Measurements from ENCODE around the gene CAMK2B. TPM values are rescaled to one million over a fixed set of nuclear protein-coding genes. Genes with fewer than 3 reads are reported as not detected.

Gene CAMK2B
- total and polyA plus RNA-seq, 5 donors from 2014 or later = not detected

GRCh38 chr7:44287488-44288380, 37.7 kb downstream of the CAMK2B start:
- Histone ChIP-seq H3K9me3 (ENCODE audit: control insufficient read depth in 2 of 2, low read length in 2 of 2) (no peaks in the 10 kb centered on the region), H3K27me3 (ENCODE audit: control insufficient read depth, insufficient read depth, low read length) (peaks cover 2% of the 10 kb centered on the region), H3K4me3 (ENCODE audit: low read depth, low read length) (no peak overlapping the region), H3K4me1 (ENCODE audit: control insufficient read depth, insufficient read depth, low read length, poor library complexity, severe bottlenecking) (no peaks in the 10 kb centered on the region), H3K36me3 (ENCODE audit: control insufficient read depth, insufficient read depth, low read length) (no peaks in the 10 kb centered on the region), H3K27ac (ENCODE audit: insufficient read depth, low read length, poor library complexity, severe bottlenecking) (no peak overlapping the region)
- Mint-ChIP-seq H3K27me3 (peaks cover 19% of the 10 kb centered on the region), H3K4me3 (no peak overlapping the region), H3K36me3 (no peaks in the 10 kb centered on the region), H3K9me3 (no peaks in the 10 kb centered on the region), H3K27ac (no peak overlapping the region), H3K4me1 (peaks cover 0 to 4% (median 0%) of the 10 kb centered on the region in 4 donors)
- DNase-seq (no peak), ATAC-seq (ENCODE audit: low read depth in 2 of 2) (no peak)

- Histone ChIP-seq H3K4me1 (ENCODE audit: control insufficient read depth, insufficient read depth, low read length, poor library complexity, severe bottlenecking) (no peaks in the 10 kb centered on the region), H3K27me3 (ENCODE audit: control insufficient read depth, insufficient read depth, low read length) (no peaks in the 10 kb centered on the region), H3K27ac (ENCODE audit: insufficient read depth, low read length, poor library complexity, severe bottlenecking) (no peak overlapping the region), H3K36me3 (ENCODE audit: control insufficient read depth, insufficient read depth, low read length) (no peaks in the 10 kb centered on the region), H3K9me3 (ENCODE audit: control insufficient read depth in 2 of 2, low read length in 2 of 2) (no peaks in the 10 kb centered on the region), H3K4me3 (ENCODE audit: low read depth, low read length) (no peak overlapping the region)
- H3K4me3 Mint-ChIP-seq = no peak overlapping the region
- DNase-seq (no peak), ATAC-seq (ENCODE audit: low read depth in 2 of 2) (no peak)
- peaks cover 13% of the 10 kb centered on the region for H3K27me3 Mint-ChIP-seq
- no peaks in the 10 kb centered on the region for H3K9me3 Mint-ChIP-seq
- H3K36me3 Mint-ChIP-seq = no peaks in the 10 kb centered on the region
- peaks cover 0 to 2% (median 0%) of the 10 kb centered on the region in 4 donors for H3K4me1 Mint-ChIP-seq
- peak overlapping the region in 1 of 3 donors; percentile 26 for H3K27ac Mint-ChIP-seq
Measured at GRCh38 chr7:44286618-44287487, 38.5 kb downstream of the CAMK2B start.

- Histone ChIP-seq H3K27me3 (ENCODE audit: control insufficient read depth, insufficient read depth, low read length) (no peaks in the 10 kb centered on the region), H3K36me3 (ENCODE audit: control insufficient read depth, insufficient read depth, low read length) (no peaks in the 10 kb centered on the region), H3K9me3 (ENCODE audit: control insufficient read depth in 2 of 2, low read length in 2 of 2) (no peaks in the 10 kb centered on the region), H3K27ac (ENCODE audit: insufficient read depth, low read length, poor library complexity, severe bottlenecking) (no peak overlapping the region), H3K4me3 (ENCODE audit: low read depth, low read length) (no peak overlapping the region), H3K4me1 (ENCODE audit: control insufficient read depth, insufficient read depth, low read length, poor library complexity, severe bottlenecking) (no peaks in the 10 kb centered on the region)
- peaks cover 0 to 2% (median 0%) of the 10 kb centered on the region in 4 donors for H3K4me1 Mint-ChIP-seq
- H3K9me3 Mint-ChIP-seq = no peaks in the 10 kb centered on the region
- no peaks in the 10 kb centered on the region for H3K36me3 Mint-ChIP-seq
- DNase-seq (no peak), ATAC-seq (ENCODE audit: low read depth in 2 of 2) (no peak)
- H3K27ac Mint-ChIP-seq = peak overlapping the region in 1 of 3 donors; percentile 26
- peaks cover 9% of the 10 kb centered on the region for H3K27me3 Mint-ChIP-seq
- no peak overlapping the region for H3K4me3 Mint-ChIP-seq
Measured at GRCh38 chr7:44286182-44286617, 39.2 kb downstream of the CAMK2B start.

- H3K36me3 Mint-ChIP-seq = no peaks in the 10 kb centered on the region
- H3K4me1 ChIP-seq (ENCODE audit: control insufficient read depth, insufficient read depth, low read length, poor library complexity, severe bottlenecking) = no peaks in the 10 kb centered on the region
- no peaks in the 10 kb centered on the region for H3K36me3 ChIP-seq (ENCODE audit: control insufficient read depth, insufficient read depth, low read length)
- no peaks in the 10 kb centered on the region for H3K9me3 Mint-ChIP-seq
- H3K27ac Mint-ChIP-seq = no peak overlapping the region
- H3K4me1 Mint-ChIP-seq = peaks cover 0 to 2% (median 0%) of the 10 kb centered on the region in 4 donors
- no peaks in the 10 kb centered on the region for H3K9me3 ChIP-seq (ENCODE audit: control insufficient read depth in 2 of 2, low read length in 2 of 2)
- ATAC-seq (ENCODE audit: low read depth in 2 of 2) (no peak), DNase-seq (no peak)
- no peak overlapping the region for H3K4me3 Mint-ChIP-seq
- no peak overlapping the region for H3K4me3 ChIP-seq (ENCODE audit: low read depth, low read length)
- no peaks in the 10 kb centered on the region for H3K27me3 ChIP-seq (ENCODE audit: control insufficient read depth, insufficient read depth, low read length)
- H3K27me3 Mint-ChIP-seq = peaks cover 5% of the 10 kb centered on the region
- H3K27ac ChIP-seq (ENCODE audit: insufficient read depth, low read length, poor library complexity, severe bottlenecking) = no peak overlapping the region
Measured at GRCh38 chr7:44285561-44285960, 39.8 kb downstream of the CAMK2B start.

GRCh38 chr7:44284881-44285541, 40.4 kb downstream of the CAMK2B start:
- Histone ChIP-seq H3K27ac (ENCODE audit: insufficient read depth, low read length, poor library complexity, severe bottlenecking) (no peak overlapping the region), H3K36me3 (ENCODE audit: control insufficient read depth, insufficient read depth, low read length) (no peaks in the 10 kb centered on the region), H3K9me3 (ENCODE audit: control insufficient read depth in 2 of 2, low read length in 2 of 2) (no peaks in the 10 kb centered on the region), H3K4me1 (ENCODE audit: control insufficient read depth, insufficient read depth, low read length, poor library complexity, severe bottlenecking) (no peaks in the 10 kb centered on the region), H3K27me3 (ENCODE audit: control insufficient read depth, insufficient read depth, low read length) (no peaks in the 10 kb centered on the region), H3K4me3 (ENCODE audit: low read depth, low read length) (no peak overlapping the region)
- no peak overlapping the region for H3K4me3 Mint-ChIP-seq
- ATAC-seq (ENCODE audit: low read depth in 2 of 2) = no peak
- no peaks in the 10 kb centered on the region for H3K36me3 Mint-ChIP-seq
- H3K4me1 Mint-ChIP-seq = peaks cover 0 to 2% (median 0%) of the 10 kb centered on the region in 4 donors
- H3K27ac Mint-ChIP-seq = no peak overlapping the region
- DNase-seq = no peak
- H3K27me3 Mint-ChIP-seq = peaks cover 5% of the 10 kb centered on the region
- H3K9me3 Mint-ChIP-seq = no peaks in the 10 kb centered on the region

GRCh38 chr7:44284216-44284615, 41.2 kb downstream of the CAMK2B start:
- Mint-ChIP-seq H3K4me1 (peaks cover 0 to 2% (median 0%) of the 10 kb centered on the region in 4 donors), H3K27ac (no peak overlapping the region), H3K36me3 (no peaks in the 10 kb centered on the region), H3K27me3 (peaks cover 5% of the 10 kb centered on the region), H3K4me3 (no peak overlapping the region), H3K9me3 (no peaks in the 10 kb centered on the region)
- H3K27ac ChIP-seq (ENCODE audit: insufficient read depth, low read length, poor library complexity, severe bottlenecking) = no peak overlapping the region
- H3K4me1 ChIP-seq (ENCODE audit: control insufficient read depth, insufficient read depth, low read length, poor library complexity, severe bottlenecking) = no peaks in the 10 kb centered on the region
- ATAC-seq (ENCODE audit: low read depth in 2 of 2) (no peak), DNase-seq (no peak)
- no peak overlapping the region for H3K4me3 ChIP-seq (ENCODE audit: low read depth, low read length)
- H3K9me3 ChIP-seq (ENCODE audit: control insufficient read depth in 2 of 2, low read length in 2 of 2) = no peaks in the 10 kb centered on the region
- H3K36me3 ChIP-seq (ENCODE audit: control insufficient read depth, insufficient read depth, low read length) = no peaks in the 10 kb centered on the region
- H3K27me3 ChIP-seq (ENCODE audit: control insufficient read depth, insufficient read depth, low read length) = no peaks in the 10 kb centered on the region

GRCh38 chr7:44283381-44284211, 41.8 kb downstream of the CAMK2B start:
- Mint-ChIP-seq H3K27ac (no peak overlapping the region), H3K36me3 (no peaks in the 10 kb centered on the region), H3K9me3 (no peaks in the 10 kb centered on the region), H3K4me3 (no peak overlapping the region), H3K4me1 (peaks cover 0 to 2% (median 0%) of the 10 kb centered on the region in 4 donors), H3K27me3 (peaks cover 5% of the 10 kb centered on the region)
- H3K27me3 ChIP-seq (ENCODE audit: control insufficient read depth, insufficient read depth, low read length) = no peaks in the 10 kb centered on the region
- no peak overlapping the region for H3K4me3 ChIP-seq (ENCODE audit: low read depth, low read length)
- ATAC-seq (ENCODE audit: low read depth in 2 of 2) (no peak), DNase-seq (no peak)
- no peak overlapping the region for H3K27ac ChIP-seq (ENCODE audit: insufficient read depth, low read length, poor library complexity, severe bottlenecking)
- H3K9me3 ChIP-seq (ENCODE audit: control insufficient read depth in 2 of 2, low read length in 2 of 2) = no peaks in the 10 kb centered on the region
- no peaks in the 10 kb centered on the region for H3K36me3 ChIP-seq (ENCODE audit: control insufficient read depth, insufficient read depth, low read length)
- no peaks in the 10 kb centered on the region for H3K4me1 ChIP-seq (ENCODE audit: control insufficient read depth, insufficient read depth, low read length, poor library complexity, severe bottlenecking)

Measured in CD4-positive, CD25-positive, alpha-beta regulatory T cell (primary cell).